Right lung (tissue), 10 donors: ENCODE data around the gene NOD2. TPM values are rescaled to one million over a fixed set of nuclear protein-coding genes. Genes with fewer than 3 reads are reported as not detected.

ENCODE experiments used
- DNase-seq, 2 donors: peaks; one replicate each; pipeline ENCODE4 v3.0.0-alpha.2; 2013
- long read RNA-seq, 8 donors: transcript quantifications; one replicate each; lab custom pipeline, GENCODE V29; 2026
- polyA plus RNA-seq, 5 donors: library from polyadenylated mRNA; unstranded; fragments of 120-200 nt; gene quantifications; one replicate each; pipeline versions ENCODE4 v1.2.1 to v1.2.3, GENCODE V29; 2013; ENCODE audit warnings: inconsistent platforms in 1 of 5, low replicate concordance in 1 of 5; ENCODE audit not compliant: insufficient read length in 5 of 5, insufficient read depth in 1 of 5

The NOD2 gene
- 1 to 10 TPM in 3 of 5 donors, under 1 TPM in 2; 0.98 to 1.5 (median 1.0) TPM for polyA plus RNA-seq
- long read RNA-seq, donor 1: 0 reads
- long read RNA-seq, donor 2: 0 reads
- long read RNA-seq, donor 3: 0 reads
- long read RNA-seq, donor 4: 0 reads
- long read RNA-seq, donor 5: 0 reads
- long read RNA-seq, donor 6: 0 reads
- long read RNA-seq, donor 7: 0 reads
- long read RNA-seq, donor 8: 0 reads

GRCh38 chr16:50692999-50693781 is at the start of gene NOD2:
Gene NOD2, plus strand, starts transcription at chr16:50693606. Its CDS starts 5,890 bp downstream, at chr16:50699496.
- DNase-seq: no peak

- no peak for DNase-seq
Observed at GRCh38 chr16:50644245-50644644, 49.2 kb upstream of the NOD2 start.

GRCh38 chr16:50644729-50645128 is 48.7 kb upstream of the NOD2 start:
- DNase-seq: peak in 1 of 2 donors; percentile 40

- peak in 1 of 2 donors; percentile 25 for DNase-seq
Observed at GRCh38 chr16:50645563-50646220, 47.7 kb upstream of the NOD2 start.

- DNase-seq: no peak
Observed at GRCh38 chr16:50646345-50646744, 47.1 kb upstream of the NOD2 start.

GRCh38 chr16:50651835-50652438 is 41.5 kb upstream of the NOD2 start:
- DNase-seq: no peak

- no peak for DNase-seq
Observed at GRCh38 chr16:50652836-50653425, 40.5 kb upstream of the NOD2 start.

GRCh38 chr16:50653633-50654519 is 39.5 kb upstream of the NOD2 start:
- DNase-seq: no peak

GRCh38 chr16:50655558-50656055 is 37.8 kb upstream of the NOD2 start:
- DNase-seq: no peak

GRCh38 chr16:50657241-50657640 is 36.2 kb upstream of the NOD2 start:
- DNase-seq: no peak

GRCh38 chr16:50659806-50660205 is 33.6 kb upstream of the NOD2 start:
- no peak for DNase-seq

GRCh38 chr16:50662306-50662940 is 31.0 kb upstream of the NOD2 start:
- no peak for DNase-seq

GRCh38 chr16:50664270-50664669 is 29.1 kb upstream of the NOD2 start:
- no peak for DNase-seq

- peak; percentile 69 to 82 for DNase-seq
Observed at GRCh38 chr16:50665128-50665878, 28.1 kb upstream of the NOD2 start.

- DNase-seq: no peak
Observed at GRCh38 chr16:50666658-50667496, 26.5 kb upstream of the NOD2 start.

- DNase-seq: no peak
Observed at GRCh38 chr16:50667497-50668367, 25.7 kb upstream of the NOD2 start.

GRCh38 chr16:50668368-50669008 is 24.9 kb upstream of the NOD2 start:
- DNase-seq: peak in 1 of 2 donors; percentile 39
